Ishikawa (cell line): ENCODE data around the gene HOMER3.

Source experiments
- EP300 ChIP-seq: IDR thresholded peaks from 2 replicates; pipeline ENCODE4 v1.6.1; 2012; ENCODE audit warnings: borderline replicate concordance
- FOXM1 ChIP-seq: IDR thresholded peaks from 2 replicates; pipeline ENCODE4 v1.6.1; 2012; ENCODE audit warnings: low read depth, borderline replicate concordance

- TF ChIP-seq FOXM1 (no peak), EP300 (no peak)
Measured at GRCh38 chr19:18969931-18970659, 29.1 kb upstream of the HOMER3 start.
